ENCODE results near the gene ARHGAP6.
"Not testable (repeated sequence)": the region's sequence is repeated elsewhere in the genome, so short reads cannot be mapped to it uniquely, and the experiment has no call there.

The ARHGAP6 gene

GRCh38 chrX:11381464-11381863, 284.3 kb downstream of the ARHGAP6 start:
- no peak for DNase-seq

- no peak for DNase-seq
Measured at GRCh38 chrX:11380187-11380844, 285.4 kb downstream of the ARHGAP6 start.

GRCh38 chrX:11376163-11376562, 289.6 kb downstream of the ARHGAP6 start:
- no peak for DNase-seq

- DNase-seq, result no peak
Measured at GRCh38 chrX:11375614-11376119, 290.1 kb downstream of the ARHGAP6 start.

GRCh38 chrX:11374570-11374969, 291.1 kb downstream of the ARHGAP6 start:
- DNase-seq, result no peak

- DNase-seq, result no peak
Measured at GRCh38 chrX:11371106-11371505, 294.6 kb downstream of the ARHGAP6 start.

GRCh38 chrX:11367609-11368430, 297.9 kb downstream of the ARHGAP6 start:
- no peak for DNase-seq

GRCh38 chrX:11366998-11367595, 298.6 kb downstream of the ARHGAP6 start:
- DNase-seq, result no peak

- DNase-seq, result no peak
Measured at GRCh38 chrX:11365426-11365825, 300.3 kb downstream of the ARHGAP6 start.

GRCh38 chrX:11364835-11365234, 300.9 kb downstream of the ARHGAP6 start:
- DNase-seq, result no peak

- not testable (repeated sequence) for DNase-seq
Measured at GRCh38 chrX:11363825-11364224, 301.9 kb downstream of the ARHGAP6 start.

GRCh38 chrX:11363069-11363594, 302.6 kb downstream of the ARHGAP6 start:
- DNase-seq, result no peak

- DNase-seq, result not testable (repeated sequence)
Measured at GRCh38 chrX:11361666-11362065, 304.1 kb downstream of the ARHGAP6 start.

GRCh38 chrX:11355944-11356343, 309.8 kb downstream of the ARHGAP6 start:
- DNase-seq, result not testable (repeated sequence)

GRCh38 chrX:11355259-11355909, 310.3 kb downstream of the ARHGAP6 start:
- DNase-seq, result no peak

- DNase-seq, result no peak
Measured at GRCh38 chrX:11352296-11352741, 313.4 kb downstream of the ARHGAP6 start.

- no peak for DNase-seq
Measured at GRCh38 chrX:11351375-11352295, 314.1 kb downstream of the ARHGAP6 start.

GRCh38 chrX:11349661-11350337, 315.9 kb downstream of the ARHGAP6 start:
- DNase-seq, result no peak

- DNase-seq, result no peak
Measured at GRCh38 chrX:11349020-11349419, 316.7 kb downstream of the ARHGAP6 start.

- DNase-seq, result no peak
Measured at GRCh38 chrX:11347300-11347699, 318.4 kb downstream of the ARHGAP6 start.

- no peak for DNase-seq
Measured at GRCh38 chrX:11346121-11346682, 319.5 kb downstream of the ARHGAP6 start.

Measured in activated T-cell treated with anti-CD3 and anti-CD28 coated beads for 4 hours (primary cell).